Activated B cell treated with CpG ODN at 0.5 μM for 24 hours (primary cell): Measurements from ENCODE around the gene KLHL29. TPM values are rescaled to one million over a fixed set of nuclear protein-coding genes. Genes with fewer than 3 reads are reported as not detected.

Experiments
- ATAC-seq: fragments of 200-7000 bp; cut with Tn5 transposase; one replicate; pipeline ENCODE4 v1.10.0; 2021; ENCODE audit warnings: low read depth, mild to moderate bottlenecking, moderate library complexity
- CTCF ChIA-PET: fragments of 350-600 bp; sonication (Branson Sonifier 250); formaldehyde crosslinking; loops from one replicate; lab custom pipeline; 2021; ENCODE audit warnings: antibody characterized with exemption; lab: Charles Lee
- POLR2A ChIA-PET: fragments of 350-600 bp; sonication (Branson Sonifier 250); formaldehyde crosslinking; loops from one replicate; lab custom pipeline; 2021; ENCODE audit warnings: antibody characterized with exemption; lab: Charles Lee
- DNase-seq: peaks from one replicate; pipeline ENCODE4 v3.0.0; 2022
- H3K27ac Mint-ChIP-seq: one replicate; pipeline ENCODE4 v1.8.0; 2020; ENCODE audit warnings: mixed read lengths
- H3K27me3 Mint-ChIP-seq: one replicate; pipeline ENCODE4 v1.8.0; 2021; ENCODE audit warnings: mixed read lengths
- H3K36me3 Mint-ChIP-seq: one replicate; pipeline ENCODE4 v1.8.0; 2021; ENCODE audit warnings: low read depth, mixed read lengths
- H3K4me1 Mint-ChIP-seq: one replicate; pipeline ENCODE4 v1.8.0; 2021; ENCODE audit warnings: mixed read lengths
- H3K4me3 Mint-ChIP-seq: one replicate; pipeline ENCODE4 v1.8.0; 2020; ENCODE audit warnings: mild to moderate bottlenecking, mixed read lengths
- H3K9me3 Mint-ChIP-seq: one replicate; pipeline ENCODE4 v1.8.0; 2020; ENCODE audit warnings: mixed read lengths
- intact Hi-C: fragments of 100-400 bp; cut with micrococcal nuclease; formaldehyde crosslinking; loops from one replicate; pipeline ENCODE4 v1.15.1; 2024
- total RNA-seq: library from RNA; stranded (reverse); gene quantifications from 2 replicates; pipeline ENCODE4 v1.2.3, GENCODE V29; 2022
- TF ChIP-seq, protein P1 (sequence below): fragments of 200-600 bp; IDR thresholded peaks from one replicate; pipeline ENCODE4 v1.8.0; 2022; ENCODE audit warnings: antibody characterized with exemption, mild to moderate bottlenecking

The KLHL29 gene
- total RNA-seq, 1 donor from 2014 or later: 2.5 TPM

DNA sequence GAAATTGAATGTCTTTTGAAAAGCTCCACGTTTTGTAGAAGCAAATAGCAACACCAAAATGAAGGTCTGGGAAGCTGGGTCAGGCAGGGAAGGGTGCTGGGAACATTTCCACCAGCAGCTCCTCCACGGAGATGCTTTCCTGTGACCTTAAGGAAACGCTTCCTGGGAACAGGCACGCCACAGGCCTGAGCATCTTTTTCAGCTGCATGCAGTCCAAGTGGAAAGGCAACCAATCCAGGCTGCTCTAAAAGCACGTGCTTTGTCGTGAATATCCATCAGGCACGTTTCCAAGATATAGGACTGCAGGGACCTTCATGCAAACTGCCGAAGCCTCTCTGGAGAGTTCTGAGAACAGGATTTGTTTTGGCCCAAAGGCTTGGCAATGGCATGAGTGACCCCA, 109.3 kb downstream of the KLHL29 start:
- TF ChIP-seq, protein P1, sequence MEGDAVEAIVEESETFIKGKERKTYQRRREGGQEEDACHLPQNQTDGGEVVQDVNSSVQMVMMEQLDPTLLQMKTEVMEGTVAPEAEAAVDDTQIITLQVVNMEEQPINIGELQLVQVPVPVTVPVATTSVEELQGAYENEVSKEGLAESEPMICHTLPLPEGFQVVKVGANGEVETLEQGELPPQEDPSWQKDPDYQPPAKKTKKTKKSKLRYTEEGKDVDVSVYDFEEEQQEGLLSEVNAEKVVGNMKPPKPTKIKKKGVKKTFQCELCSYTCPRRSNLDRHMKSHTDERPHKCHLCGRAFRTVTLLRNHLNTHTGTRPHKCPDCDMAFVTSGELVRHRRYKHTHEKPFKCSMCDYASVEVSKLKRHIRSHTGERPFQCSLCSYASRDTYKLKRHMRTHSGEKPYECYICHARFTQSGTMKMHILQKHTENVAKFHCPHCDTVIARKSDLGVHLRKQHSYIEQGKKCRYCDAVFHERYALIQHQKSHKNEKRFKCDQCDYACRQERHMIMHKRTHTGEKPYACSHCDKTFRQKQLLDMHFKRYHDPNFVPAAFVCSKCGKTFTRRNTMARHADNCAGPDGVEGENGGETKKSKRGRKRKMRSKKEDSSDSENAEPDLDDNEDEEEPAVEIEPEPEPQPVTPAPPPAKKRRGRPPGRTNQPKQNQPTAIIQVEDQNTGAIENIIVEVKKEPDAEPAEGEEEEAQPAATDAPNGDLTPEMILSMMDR: no peak
- H3K36me3 Mint-ChIP-seq: no peaks in the 10 kb centered on the region

DNA sequence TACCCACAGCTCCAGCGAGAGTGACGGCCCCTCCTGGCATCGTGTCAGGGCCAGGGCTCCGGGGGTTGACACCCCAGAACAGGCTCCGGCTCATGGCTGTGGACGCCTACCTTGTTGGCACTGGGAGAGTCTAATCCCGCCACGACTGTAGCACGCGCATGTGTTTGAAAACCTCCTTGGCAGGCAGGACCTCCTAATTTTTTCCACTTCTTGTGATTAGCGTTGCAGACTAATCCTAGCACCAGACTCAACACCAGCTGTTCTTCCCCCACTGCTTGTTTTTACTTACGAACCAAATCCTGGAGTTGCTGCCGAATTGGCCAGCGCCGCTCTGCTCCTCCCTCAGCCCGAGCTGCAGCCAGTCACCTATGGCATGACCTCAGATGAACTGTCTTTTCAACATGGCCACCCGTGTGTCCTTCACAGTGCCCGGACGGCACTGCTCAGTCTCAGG, 110.7 kb downstream of the KLHL29 start:
- H3K27me3 Mint-ChIP-seq: peaks cover 6% of the 10 kb centered on the region
- H3K9me3 Mint-ChIP-seq: no peaks in the 10 kb centered on the region
- DNase-seq (no peak), ATAC-seq (no peak)
- CTCF ChIA-PET: no interaction called here
- no peak overlapping the region for H3K4me3 Mint-ChIP-seq
- intact Hi-C loops: no loop called here
- POLR2A ChIA-PET: no interaction called here
- TF ChIP-seq, protein P1: no peak
- no peaks in the 10 kb centered on the region for H3K36me3 Mint-ChIP-seq
- H3K27ac Mint-ChIP-seq: no peak overlapping the region
- H3K4me1 Mint-ChIP-seq: peaks cover 6% of the 10 kb centered on the region

More for the DNA sequence above, 109.3 kb downstream of the KLHL29 start:
- no peak overlapping the region for H3K27ac Mint-ChIP-seq
- peaks cover 8% of the 10 kb centered on the region for H3K4me1 Mint-ChIP-seq
- DNase-seq (no peak), ATAC-seq (no peak)
- peaks cover 4% of the 10 kb centered on the region for H3K27me3 Mint-ChIP-seq
- H3K4me3 Mint-ChIP-seq: no peak overlapping the region
- CTCF ChIA-PET: no interaction called here
- POLR2A ChIA-PET: no interaction called here
- intact Hi-C loops: no loop called here
- no peaks in the 10 kb centered on the region for H3K9me3 Mint-ChIP-seq

DNA sequence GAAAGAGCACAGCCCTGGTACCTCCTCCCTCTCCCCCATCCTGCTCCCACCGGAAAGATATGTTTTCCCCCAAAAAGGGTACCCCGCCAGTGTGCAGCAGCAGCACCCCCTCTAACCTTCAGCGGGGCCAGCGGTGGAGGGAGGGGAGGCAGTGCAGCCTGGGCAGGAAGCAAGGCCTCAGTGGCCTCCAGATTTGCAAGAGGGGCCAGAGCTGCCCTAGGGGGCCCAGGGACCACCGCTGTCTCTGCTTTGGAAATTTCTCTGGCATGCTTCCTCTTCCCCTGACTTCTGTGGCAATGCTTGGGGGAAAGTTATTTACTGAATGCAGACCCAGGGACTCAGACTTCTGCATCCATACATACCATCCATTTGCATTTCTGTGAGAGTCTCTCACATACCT, 111.5 kb downstream of the KLHL29 start:
- Mint-ChIP-seq H3K27ac (no peak overlapping the region), H3K36me3 (no peaks in the 10 kb centered on the region), H3K4me3 (no peak overlapping the region), H3K9me3 (no peaks in the 10 kb centered on the region), H3K27me3 (peaks cover 6% of the 10 kb centered on the region), H3K4me1 (peaks cover 6% of the 10 kb centered on the region)
- ATAC-seq (no peak), DNase-seq (no peak)
- TF ChIP-seq, protein P1: no peak
- intact Hi-C loops: no loop called here
- ChIA-PET CTCF (no interaction called here), POLR2A (no interaction called here)

DNA sequence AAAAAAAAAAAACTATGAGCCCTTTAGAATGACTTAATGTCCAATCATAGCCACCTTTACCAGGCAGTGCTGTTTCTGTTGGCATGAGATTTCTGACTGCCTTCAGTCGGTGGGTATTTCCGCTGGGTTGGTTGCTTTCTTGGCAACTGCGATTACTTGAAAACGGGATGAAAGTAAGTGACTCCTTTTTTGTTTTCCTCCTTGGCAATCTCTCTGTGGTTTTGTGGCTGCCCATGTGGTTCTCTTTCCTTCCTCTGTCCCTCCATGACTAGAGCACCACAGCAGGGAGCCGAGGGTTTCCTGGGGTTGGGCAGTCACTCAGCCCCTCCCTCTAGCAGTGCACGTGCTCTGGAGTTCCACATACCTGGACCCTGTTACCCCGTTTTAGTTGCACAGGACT, 112.1 kb downstream of the KLHL29 start:
- ChIA-PET POLR2A (no interaction called here), CTCF (no interaction called here)
- TF ChIP-seq, protein P1: no peak
- H3K9me3 Mint-ChIP-seq: no peaks in the 10 kb centered on the region
- H3K27me3 Mint-ChIP-seq: peaks cover 6% of the 10 kb centered on the region
- H3K36me3 Mint-ChIP-seq: no peaks in the 10 kb centered on the region
- no peak overlapping the region for H3K4me3 Mint-ChIP-seq
- ATAC-seq: no peak
- H3K27ac Mint-ChIP-seq: no peak overlapping the region
- peaks cover 6% of the 10 kb centered on the region for H3K4me1 Mint-ChIP-seq
- no peak for DNase-seq
- intact Hi-C loops: no loop called here

DNA sequence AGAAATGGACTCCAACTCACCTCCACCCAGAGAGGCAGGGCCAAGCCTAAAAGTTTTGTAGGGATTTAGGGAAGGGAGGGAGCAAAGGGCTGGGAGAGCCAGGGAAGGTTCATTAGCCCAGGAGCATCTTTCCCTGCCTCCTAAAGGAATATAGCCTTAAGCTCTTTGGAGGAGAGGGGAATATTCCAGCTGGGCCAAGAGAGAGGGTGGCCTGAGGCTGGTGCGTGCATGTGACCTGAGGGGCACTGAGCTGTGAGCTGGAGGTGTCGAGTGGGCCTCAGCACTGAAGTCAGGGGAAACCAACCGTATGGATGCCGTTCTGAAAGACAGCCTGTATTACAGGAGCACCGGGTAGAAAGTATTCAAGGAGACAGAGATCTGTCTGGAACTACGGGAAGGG, 112.6 kb downstream of the KLHL29 start:
- TF ChIP-seq, protein P1: no peak
- peaks cover 6% of the 10 kb centered on the region for H3K4me1 Mint-ChIP-seq
- POLR2A ChIA-PET: no interaction called here
- intact Hi-C loops: no loop called here
- H3K36me3 Mint-ChIP-seq: no peaks in the 10 kb centered on the region
- no peak overlapping the region for H3K4me3 Mint-ChIP-seq
- no peak overlapping the region for H3K27ac Mint-ChIP-seq
- CTCF ChIA-PET: no interaction called here
- ATAC-seq: no peak
- DNase-seq: no peak
- peaks cover 6% of the 10 kb centered on the region for H3K27me3 Mint-ChIP-seq
- H3K9me3 Mint-ChIP-seq: no peaks in the 10 kb centered on the region
